ENCODE results near the gene CCDC74A. TPM values are rescaled to one million over a fixed set of nuclear protein-coding genes. Genes with fewer than 3 reads are reported as not detected.
"Not testable (repeated sequence)": the region's sequence is repeated elsewhere in the genome, so short reads cannot be mapped to it uniquely, and the experiment has no call there.

CCDC74A gene
- total and polyA plus RNA-seq, 2 donors = 5.1 to 35.1 TPM

- H3K4me1 ChIP-seq (ENCODE audit: control insufficient read depth in 2 of 2, insufficient read depth in 2 of 2, low read length in 2 of 2) = peaks cover 9 to 24% of the 10 kb centered on the region in 2 donors
- H3K36me3 ChIP-seq (ENCODE audit: control insufficient read depth in 2 of 2, insufficient read depth in 2 of 2, low read length in 1 of 2) = peaks cover 13 to 16% of the 10 kb centered on the region in 2 donors
- not testable (repeated sequence) for H3K9me3 ChIP-seq (ENCODE audit: control insufficient read depth in 2 of 2, insufficient read depth in 1 of 2, low read length in 1 of 2); H3K27me3 ChIP-seq (ENCODE audit: control insufficient read depth in 2 of 2, insufficient read depth in 1 of 2, low read length in 1 of 2); H3K27ac ChIP-seq (ENCODE audit: low read depth in 1 of 2, low read length in 1 of 2); H3K4me3 ChIP-seq (ENCODE audit: low read length in 2 of 2); DNase-seq (ENCODE audit: low read depth in 6 of 9, low spot score in 9 of 9)
- WGBS = 100% methylated on average over 1 of the region's 1 CpG
Observed at GRCh38 chr2:131495506-131495905, 32.2 kb upstream of the CCDC74A start.

- Histone ChIP-seq H3K36me3 (ENCODE audit: control insufficient read depth in 2 of 2, insufficient read depth in 2 of 2, low read length in 1 of 2) (peaks cover 29 to 34% of the 10 kb centered on the region in 2 donors), H3K4me1 (ENCODE audit: control insufficient read depth in 2 of 2, insufficient read depth in 2 of 2, low read length in 2 of 2) (peaks cover 6 to 18% of the 10 kb centered on the region in 2 donors)
- 49% methylated on average over 8 of the region's 8 CpGs for WGBS
- not testable (repeated sequence) for H3K9me3 ChIP-seq (ENCODE audit: control insufficient read depth in 2 of 2, insufficient read depth in 1 of 2, low read length in 1 of 2); H3K27me3 ChIP-seq (ENCODE audit: control insufficient read depth in 2 of 2, insufficient read depth in 1 of 2, low read length in 1 of 2); H3K27ac ChIP-seq (ENCODE audit: low read depth in 1 of 2, low read length in 1 of 2); H3K4me3 ChIP-seq (ENCODE audit: low read length in 2 of 2); DNase-seq (ENCODE audit: low read depth in 6 of 9, low spot score in 9 of 9)
Observed at GRCh38 chr2:131498321-131498973, 29.2 kb upstream of the CCDC74A start.

GRCh38 chr2:131503587-131503986, 24.1 kb upstream of the CCDC74A start:
- H3K36me3 ChIP-seq (ENCODE audit: control insufficient read depth in 2 of 2, insufficient read depth in 2 of 2, low read length in 1 of 2) = peaks cover 49 to 71% of the 10 kb centered on the region in 2 donors
- over 99% methylated on average over 4 of the region's 4 CpGs for WGBS
- H3K27ac ChIP-seq (ENCODE audit: low read depth in 1 of 2, low read length in 1 of 2); H3K4me3 ChIP-seq (ENCODE audit: low read length in 2 of 2); H3K9me3 ChIP-seq (ENCODE audit: control insufficient read depth in 2 of 2, insufficient read depth in 1 of 2, low read length in 1 of 2); DNase-seq (ENCODE audit: low read depth in 6 of 9, low spot score in 9 of 9); H3K27me3 ChIP-seq (ENCODE audit: control insufficient read depth in 2 of 2, insufficient read depth in 1 of 2, low read length in 1 of 2); H3K4me1 ChIP-seq (ENCODE audit: control insufficient read depth in 2 of 2, insufficient read depth in 2 of 2, low read length in 2 of 2): not testable (repeated sequence)

GRCh38 chr2:131504082-131504750, 23.5 kb upstream of the CCDC74A start:
- H3K9me3 ChIP-seq (ENCODE audit: control insufficient read depth in 2 of 2, insufficient read depth in 1 of 2, low read length in 1 of 2); H3K4me3 ChIP-seq (ENCODE audit: low read length in 2 of 2); H3K27ac ChIP-seq (ENCODE audit: low read depth in 1 of 2, low read length in 1 of 2); H3K4me1 ChIP-seq (ENCODE audit: control insufficient read depth in 2 of 2, insufficient read depth in 2 of 2, low read length in 2 of 2); H3K27me3 ChIP-seq (ENCODE audit: control insufficient read depth in 2 of 2, insufficient read depth in 1 of 2, low read length in 1 of 2); DNase-seq (ENCODE audit: low read depth in 6 of 9, low spot score in 9 of 9): not testable (repeated sequence)
- WGBS = 96% methylated on average over 7 of the region's 7 CpGs
- H3K36me3 ChIP-seq (ENCODE audit: control insufficient read depth in 2 of 2, insufficient read depth in 2 of 2, low read length in 1 of 2) = peaks cover 48 to 71% of the 10 kb centered on the region in 2 donors

GRCh38 chr2:131509615-131510014, 18.1 kb upstream of the CCDC74A start:
- H3K9me3 ChIP-seq (ENCODE audit: control insufficient read depth in 2 of 2, insufficient read depth in 1 of 2, low read length in 1 of 2) = no peaks in the 10 kb centered on the region
- no peak for DNase-seq (ENCODE audit: low read depth in 6 of 9, low spot score in 9 of 9)
- 75% methylated on average over 9 of the region's 9 CpGs for WGBS
- H3K4me1 ChIP-seq (ENCODE audit: control insufficient read depth in 2 of 2, insufficient read depth in 2 of 2, low read length in 2 of 2) = no peaks in the 10 kb centered on the region
- peaks cover 49 to 51% of the 10 kb centered on the region in 2 donors for H3K36me3 ChIP-seq (ENCODE audit: control insufficient read depth in 2 of 2, insufficient read depth in 2 of 2, low read length in 1 of 2)
- no peaks in the 10 kb centered on the region for H3K27me3 ChIP-seq (ENCODE audit: control insufficient read depth in 2 of 2, insufficient read depth in 1 of 2, low read length in 1 of 2)
- no peak overlapping the region for H3K4me3 ChIP-seq (ENCODE audit: low read length in 2 of 2)
- no peak overlapping the region for H3K27ac ChIP-seq (ENCODE audit: low read depth in 1 of 2, low read length in 1 of 2)

- H3K9me3 ChIP-seq (ENCODE audit: control insufficient read depth in 2 of 2, insufficient read depth in 1 of 2, low read length in 1 of 2); H3K4me3 ChIP-seq (ENCODE audit: low read length in 2 of 2); H3K27me3 ChIP-seq (ENCODE audit: control insufficient read depth in 2 of 2, insufficient read depth in 1 of 2, low read length in 1 of 2); DNase-seq (ENCODE audit: low read depth in 6 of 9, low spot score in 9 of 9); H3K27ac ChIP-seq (ENCODE audit: low read depth in 1 of 2, low read length in 1 of 2); H3K4me1 ChIP-seq (ENCODE audit: control insufficient read depth in 2 of 2, insufficient read depth in 2 of 2, low read length in 2 of 2): not testable (repeated sequence)
- WGBS = 97% methylated on average over 21 of the region's 22 CpGs
- peaks cover 43 to 44% of the 10 kb centered on the region in 2 donors for H3K36me3 ChIP-seq (ENCODE audit: control insufficient read depth in 2 of 2, insufficient read depth in 2 of 2, low read length in 1 of 2)
Observed at GRCh38 chr2:131511291-131511968, 16.3 kb upstream of the CCDC74A start.

- H3K9me3 ChIP-seq (ENCODE audit: control insufficient read depth in 2 of 2, insufficient read depth in 1 of 2, low read length in 1 of 2); DNase-seq (ENCODE audit: low read depth in 6 of 9, low spot score in 9 of 9); H3K4me1 ChIP-seq (ENCODE audit: control insufficient read depth in 2 of 2, insufficient read depth in 2 of 2, low read length in 2 of 2); H3K27ac ChIP-seq (ENCODE audit: low read depth in 1 of 2, low read length in 1 of 2); H3K4me3 ChIP-seq (ENCODE audit: low read length in 2 of 2); H3K27me3 ChIP-seq (ENCODE audit: control insufficient read depth in 2 of 2, insufficient read depth in 1 of 2, low read length in 1 of 2): not testable (repeated sequence)
- H3K36me3 ChIP-seq (ENCODE audit: control insufficient read depth in 2 of 2, insufficient read depth in 2 of 2, low read length in 1 of 2) = peaks cover 41 to 52% of the 10 kb centered on the region in 2 donors
- WGBS = 73% methylated on average over 16 of the region's 17 CpGs
Observed at GRCh38 chr2:131511969-131512870, 15.5 kb upstream of the CCDC74A start.

GRCh38 chr2:131514408-131515166, 13.1 kb upstream of the CCDC74A start:
- not testable (repeated sequence) for DNase-seq (ENCODE audit: low read depth in 6 of 9, low spot score in 9 of 9); H3K27me3 ChIP-seq (ENCODE audit: control insufficient read depth in 2 of 2, insufficient read depth in 1 of 2, low read length in 1 of 2); H3K4me1 ChIP-seq (ENCODE audit: control insufficient read depth in 2 of 2, insufficient read depth in 2 of 2, low read length in 2 of 2); H3K27ac ChIP-seq (ENCODE audit: low read depth in 1 of 2, low read length in 1 of 2); H3K9me3 ChIP-seq (ENCODE audit: control insufficient read depth in 2 of 2, insufficient read depth in 1 of 2, low read length in 1 of 2); H3K4me3 ChIP-seq (ENCODE audit: low read length in 2 of 2)
- H3K36me3 ChIP-seq (ENCODE audit: control insufficient read depth in 2 of 2, insufficient read depth in 2 of 2, low read length in 1 of 2) = peaks cover 36 to 54% of the 10 kb centered on the region in 2 donors
- WGBS = 62% methylated on average over 15 of the region's 15 CpGs
